Activated CD8-positive, alpha-beta memory T cell treated with anti-CD3 and anti-CD28 coated beads, Interleukin-2, amount 50 U/mL, for 4 hours (primary cell): ENCODE results near the gene PLEKHM3.

ENCODE experiments used
- DNase-seq: peaks from one replicate; pipeline ENCODE4 v3.0.0-alpha.2; 2020

PLEKHM3 gene

GRCh38 chr2:207876842-207877535 is 148.3 kb downstream of the PLEKHM3 start:
- DNase-seq, result no peak

GRCh38 chr2:207875473-207876212 is 149.7 kb downstream of the PLEKHM3 start:
- DNase-seq, result no peak

GRCh38 chr2:207873794-207874193 is 151.5 kb downstream of the PLEKHM3 start:
- no peak for DNase-seq

GRCh38 chr2:207871911-207872310 is 153.4 kb downstream of the PLEKHM3 start:
- DNase-seq, result no peak

GRCh38 chr2:207871506-207871905 is 153.8 kb downstream of the PLEKHM3 start:
- no peak for DNase-seq

GRCh38 chr2:207870814-207871213 is 154.5 kb downstream of the PLEKHM3 start:
- DNase-seq, result no peak

GRCh38 chr2:207869784-207870778 is 155.2 kb downstream of the PLEKHM3 start:
- no peak for DNase-seq

- no peak for DNase-seq
Measured at GRCh38 chr2:207868855-207869596, 156.3 kb downstream of the PLEKHM3 start.

- DNase-seq, result no peak
Measured at GRCh38 chr2:207867905-207868304, 157.4 kb downstream of the PLEKHM3 start.

GRCh38 chr2:207867056-207867455 is 158.3 kb downstream of the PLEKHM3 start:
- DNase-seq, result no peak

GRCh38 chr2:207865210-207865609 is 160.1 kb downstream of the PLEKHM3 start:
- no peak for DNase-seq

GRCh38 chr2:207863345-207863744 is 162.0 kb downstream of the PLEKHM3 start:
- DNase-seq, result no peak

- no peak for DNase-seq
Measured at GRCh38 chr2:207861789-207862188, 163.5 kb downstream of the PLEKHM3 start.

- DNase-seq, result no peak
Measured at GRCh38 chr2:207860685-207861084, 164.6 kb downstream of the PLEKHM3 start.

GRCh38 chr2:207855591-207855990 is 169.7 kb downstream of the PLEKHM3 start:
- no peak for DNase-seq

- no peak for DNase-seq
Measured at GRCh38 chr2:207854484-207855440, 170.6 kb downstream of the PLEKHM3 start.

- no peak for DNase-seq
Measured at GRCh38 chr2:207852791-207853190, 172.5 kb downstream of the PLEKHM3 start.

GRCh38 chr2:207849443-207849842 is 175.9 kb downstream of the PLEKHM3 start:
- no peak for DNase-seq

- DNase-seq, result no peak
Measured at GRCh38 chr2:207848545-207848928, 176.8 kb downstream of the PLEKHM3 start.

GRCh38 chr2:207847807-207848544 is 177.4 kb downstream of the PLEKHM3 start:
- no peak for DNase-seq
